Measurements from ENCODE around the gene HEPH.

- no peak for TF ChIP-seq POLR2A (IDR thresholded peaks at IDR 0.05)
- TF ChIP-seq, protein P1, sequence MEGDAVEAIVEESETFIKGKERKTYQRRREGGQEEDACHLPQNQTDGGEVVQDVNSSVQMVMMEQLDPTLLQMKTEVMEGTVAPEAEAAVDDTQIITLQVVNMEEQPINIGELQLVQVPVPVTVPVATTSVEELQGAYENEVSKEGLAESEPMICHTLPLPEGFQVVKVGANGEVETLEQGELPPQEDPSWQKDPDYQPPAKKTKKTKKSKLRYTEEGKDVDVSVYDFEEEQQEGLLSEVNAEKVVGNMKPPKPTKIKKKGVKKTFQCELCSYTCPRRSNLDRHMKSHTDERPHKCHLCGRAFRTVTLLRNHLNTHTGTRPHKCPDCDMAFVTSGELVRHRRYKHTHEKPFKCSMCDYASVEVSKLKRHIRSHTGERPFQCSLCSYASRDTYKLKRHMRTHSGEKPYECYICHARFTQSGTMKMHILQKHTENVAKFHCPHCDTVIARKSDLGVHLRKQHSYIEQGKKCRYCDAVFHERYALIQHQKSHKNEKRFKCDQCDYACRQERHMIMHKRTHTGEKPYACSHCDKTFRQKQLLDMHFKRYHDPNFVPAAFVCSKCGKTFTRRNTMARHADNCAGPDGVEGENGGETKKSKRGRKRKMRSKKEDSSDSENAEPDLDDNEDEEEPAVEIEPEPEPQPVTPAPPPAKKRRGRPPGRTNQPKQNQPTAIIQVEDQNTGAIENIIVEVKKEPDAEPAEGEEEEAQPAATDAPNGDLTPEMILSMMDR (IDR thresholded peaks at IDR 0.05): no peak
These were observed 68.2 kb downstream of the HEPH start for GRCh38 chrX:66232296-66232695.

Data from suprapubic skin (tissue), 3 donors.